Tibial nerve (tissue), 4 donors: ENCODE data around the gene CD1B. TPM values are rescaled to one million over a fixed set of nuclear protein-coding genes. Genes with fewer than 3 reads are reported as not detected.

Source experiments
- DNase-seq, 2 donors: peaks; one replicate each; pipeline ENCODE4 v3.0.0-alpha.2; 2019; ENCODE audit warnings: low spot score in 2 of 2
- H3K27ac ChIP-seq, 4 donors: fragments of 200-600 bp; sonication (generic) in 3 of 4; one replicate each; pipeline ENCODE4 v1.5.1; 2017 to 2019; ENCODE audit warnings: mild to moderate bottlenecking in 1 of 4
- H3K27me3 ChIP-seq, 2 donors: fragments of 200-600 bp; sonication (generic) in 1 of 2; one replicate each; pipeline versions ENCODE4 v1.5.1 to v1.6.0; 2017 to 2019
- H3K36me3 ChIP-seq, 3 donors: fragments of 200-600 bp; sonication (generic); one replicate each; pipeline ENCODE4 v1.5.1; 2018 to 2019
- H3K4me1 ChIP-seq, 4 donors: fragments of 200-600 bp; sonication (generic) in 3 of 4; one replicate each; pipeline ENCODE4 v1.5.1; 2017 to 2019
- H3K4me3 ChIP-seq, 4 donors: fragments of 200-600 bp; sonication (generic) in 3 of 4; one replicate each; pipeline ENCODE4 v1.5.1; 2017 to 2019; ENCODE audit warnings: mild to moderate bottlenecking in 1 of 4, moderate library complexity in 1 of 4
- H3K9me3 ChIP-seq, 4 donors: fragments of 200-600 bp; sonication (generic) in 3 of 4; one replicate each; pipeline ENCODE4 v1.5.1; 2017 to 2019
- CTCF ChIP-seq, 5 experiments: fragments of 200-600 bp in 3 of 5; fragments of 450-650 bp in 2 of 5; sonication (generic) in 3 of 5; IDR thresholded peaks; one replicate each; pipeline ENCODE4 v1.5.1; 2016 to 2019; ENCODE audit warnings: antibody characterized with exemption in 5 of 5, mild to moderate bottlenecking in 3 of 5, moderate library complexity in 2 of 5
- EP300 ChIP-seq, 2 donors: sonication (generic); formaldehyde crosslinking; IDR thresholded peaks; one replicate each; pipeline ENCODE4 v1.6.1; 2017; ENCODE audit warnings: antibody characterized with exemption in 2 of 2, mild to moderate bottlenecking in 1 of 2
- POLR2A ChIP-seq, 2 donors: fragments of 450-650 bp; IDR thresholded peaks; one replicate each; pipeline ENCODE4 v1.6.1; 2017; ENCODE audit warnings: antibody characterized with exemption in 2 of 2, mild to moderate bottlenecking in 2 of 2, moderate library complexity in 2 of 2
- WGBS, 2 donors: methylation state at CpG; one replicate each; pipeline ENCODE4 v1.1.5; 2018; 5-methylcytosine and 5-hydroxymethylcytosine counted together
- total RNA-seq, 4 donors: library from RNA; depleted of rRNA; stranded (reverse); fragments of >200 nt; gene quantifications; one replicate each; pipeline ENCODE4 v1.1.0, GENCODE V29; 2016

CD1B gene
- total RNA-seq, 4 donors from 2014 or later, result not detected

DNA sequence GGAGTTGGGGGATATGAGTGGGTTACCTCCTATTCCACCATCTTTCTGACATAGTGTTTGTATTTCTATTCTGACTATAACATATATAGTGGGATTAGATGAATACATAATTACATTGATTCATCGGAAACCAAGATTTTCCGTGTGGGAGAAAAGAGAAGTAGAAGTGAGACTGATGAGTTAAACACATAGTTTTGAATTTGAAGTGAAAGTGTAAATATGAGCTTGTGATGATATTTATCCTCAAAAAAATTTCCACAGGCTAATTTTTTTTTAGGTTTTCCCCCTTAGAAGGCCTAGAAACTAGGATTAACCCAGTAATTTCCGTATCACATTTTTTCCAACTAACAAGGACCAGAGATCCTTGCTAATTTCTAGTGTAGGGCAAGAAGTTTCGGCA is 6.9 kb downstream of the CD1B start:
- H3K4me1 ChIP-seq, result no peaks in the 10 kb centered on the region
- no peaks in the 10 kb centered on the region for H3K27me3 ChIP-seq
- H3K9me3 ChIP-seq, result peaks cover 0 to 20% (median 0%) of the 10 kb centered on the region in 4 donors
- H3K4me3 ChIP-seq, result no peak overlapping the region
- H3K27ac ChIP-seq, result no peak overlapping the region
- 80 to 82% methylated on average over 4 of the region's 4 CpGs for WGBS, 2 donors
- TF ChIP-seq POLR2A (IDR thresholded peaks at IDR 0.05), result no peak
- no peak for TF ChIP-seq CTCF (IDR thresholded peaks at IDR 0.05)
- TF ChIP-seq EP300 (IDR thresholded peaks at IDR 0.05), result no peak
- H3K36me3 ChIP-seq, result no peaks in the 10 kb centered on the region
- no peak for DNase-seq

GRCh38 chr1:158323866-158324265 is 7.5 kb downstream of the CD1B start:
- H3K27ac ChIP-seq, result no peak overlapping the region
- WGBS, 2 donors, result 45 to 74% methylated on average over 1 of the region's 1 CpG
- H3K4me3 ChIP-seq, result no peak overlapping the region
- H3K9me3 ChIP-seq, result peaks cover 0 to 20% (median 0%) of the 10 kb centered on the region in 4 donors
- TF ChIP-seq EP300 (IDR thresholded peaks at IDR 0.05) (no peak), CTCF (IDR thresholded peaks at IDR 0.05) (no peak), POLR2A (IDR thresholded peaks at IDR 0.05) (no peak)
- no peak for DNase-seq
- H3K27me3 ChIP-seq, result no peaks in the 10 kb centered on the region
- no peaks in the 10 kb centered on the region for H3K36me3 ChIP-seq
- H3K4me1 ChIP-seq, result no peaks in the 10 kb centered on the region

DNA sequence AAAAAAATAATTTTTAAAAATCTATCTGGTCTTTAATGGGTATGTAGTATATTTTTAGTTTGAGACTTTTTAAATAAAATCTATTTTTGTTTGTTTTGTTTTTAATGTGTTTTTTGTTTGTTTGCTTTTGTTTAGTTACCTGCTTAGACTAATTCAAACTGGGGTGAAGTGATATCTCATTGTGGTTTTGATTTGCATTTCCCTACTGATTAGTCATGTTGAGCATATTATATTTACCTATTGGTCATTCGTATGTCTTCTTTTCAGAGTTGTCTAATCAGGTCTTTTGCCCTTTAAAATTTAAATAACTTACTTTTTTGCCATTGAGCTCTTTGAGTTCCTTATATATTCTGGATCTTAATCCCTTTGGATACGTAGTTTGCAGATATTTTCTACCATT is 20.3 kb downstream of the CD1B start:
- H3K9me3 ChIP-seq, result peaks cover 0 to 41% (median 2%) of the 10 kb centered on the region in 4 donors
- WGBS, 2 donors, result 69 to 76% methylated on average over 2 of the region's 2 CpGs
- TF ChIP-seq CTCF (IDR thresholded peaks at IDR 0.05) (no peak), POLR2A (IDR thresholded peaks at IDR 0.05) (no peak), EP300 (IDR thresholded peaks at IDR 0.05) (no peak)
- H3K27ac ChIP-seq, result no peak overlapping the region
- H3K4me1 ChIP-seq, result no peaks in the 10 kb centered on the region
- H3K36me3 ChIP-seq, result no peaks in the 10 kb centered on the region
- no peak overlapping the region for H3K4me3 ChIP-seq
- DNase-seq, result no peak
- H3K27me3 ChIP-seq, result no peaks in the 10 kb centered on the region

- Histone ChIP-seq H3K9me3 (peaks cover 0 to 41% (median 2%) of the 10 kb centered on the region in 4 donors), H3K27ac (no peak overlapping the region), H3K36me3 (no peaks in the 10 kb centered on the region), H3K27me3 (no peaks in the 10 kb centered on the region), H3K4me3 (no peak overlapping the region), H3K4me1 (no peaks in the 10 kb centered on the region)
- no peak for DNase-seq
- 77 to 82% methylated on average over 1 of the region's 1 CpG for WGBS, 2 donors
- TF ChIP-seq POLR2A (IDR thresholded peaks at IDR 0.05) (no peak), EP300 (IDR thresholded peaks at IDR 0.05) (no peak), CTCF (IDR thresholded peaks at IDR 0.05) (no peak)
Observed at GRCh38 chr1:158310623-158311022, 20.7 kb downstream of the CD1B start.

GRCh38 chr1:158295791-158296190 is 35.5 kb downstream of the CD1B start:
- Histone ChIP-seq H3K4me3 (no peak overlapping the region), H3K27me3 (no peaks in the 10 kb centered on the region), H3K9me3 (peaks cover 0 to 46% (median 0%) of the 10 kb centered on the region in 4 donors), H3K27ac (no peak overlapping the region), H3K36me3 (no peaks in the 10 kb centered on the region), H3K4me1 (no peaks in the 10 kb centered on the region)
- 94 to 95% methylated on average over 2 of the region's 2 CpGs for WGBS, 2 donors
- no peak for DNase-seq
- TF ChIP-seq EP300 (IDR thresholded peaks at IDR 0.05) (no peak), CTCF (IDR thresholded peaks at IDR 0.05) (no peak), POLR2A (IDR thresholded peaks at IDR 0.05) (no peak)
